HCT116 (cell line): ENCODE measurements around the gene PGRMC1. TPM values are rescaled to one million over a fixed set of nuclear protein-coding genes. Genes with fewer than 3 reads are reported as not detected.

Experiments
- ATAC-seq: fragments of 200-7000 bp; cut with Tn5 transposase; 2 replicates; pipeline ENCODE4 v1.9.1; 2020; ENCODE audit warnings: mild to moderate bottlenecking, moderate library complexity
- BruUV-seq: library from RNA; stranded (reverse); fragments of 400-500 nt; replicated peaks from 2 replicates; lab custom pipeline; 2021; lab: Mats Ljungman, UMichigan
- CTCF ChIA-PET: fragments of 300-600 bp; sonication (Branson Sonifier 250); formaldehyde crosslinking; loops from one replicate; lab custom pipeline; 2021; ENCODE audit warnings: antibody characterized with exemption; lab: Charles Lee
- POLR2A ChIA-PET: fragments of 300-600, 350-600 bp; sonication (Branson Sonifier 250); formaldehyde crosslinking; loops from one replicate; lab custom pipeline; 2021; ENCODE audit warnings: antibody characterized with exemption; lab: Charles Lee
- RAD21 ChIA-PET, 2 experiments: fragments of 300-600 bp; sonication (Branson Sonifier 250); formaldehyde crosslinking; loops; one replicate each; lab custom pipeline; 2023; ENCODE audit warnings: low total read pairs in 2 of 2; ENCODE audit not compliant: uncharacterized antibody in 2 of 2, unreplicated experiment in 2 of 2, low non-redundant PET in 1 of 2; lab: Charles Lee
- DNase-seq: peaks from one replicate; pipeline ENCODE4 v3.0.0-alpha.2; 2010; ENCODE audit warnings: low read depth, low spot score
- H2AFZ ChIP-seq: fragments of 200-600 bp; shearing (Covaris generic), sonication (generic); 2 replicates; pipeline ENCODE4 v1.6.1; 2017; ENCODE audit warnings: low read depth, mixed run types, mixed read lengths, antibody characterized with exemption, low read length; ENCODE audit not compliant: poor library complexity, severe bottlenecking
- H3K27ac ChIP-seq: 2 replicates; pipeline ENCODE4 v1.5.1; 2012; ENCODE audit warnings: low read depth, low read length
- H3K27me3 ChIP-seq: fragments of 200-600 bp; sonication (generic); 2 replicates; pipeline ENCODE4 v1.6.1; 2016; ENCODE audit warnings: mixed run types, low read length, mixed read lengths; ENCODE audit not compliant: insufficient read depth
- H3K36me3 ChIP-seq, 2 experiments: fragments of 200-500 bp in 1 of 2; fragments of 200-600 bp in 1 of 2; sonication (Bioruptor generic) in 1 of 2; sonication (generic) in 1 of 2; 2 replicates each; pipeline versions ENCODE4 v1.5.1 to v1.6.1; 2014 to 2016; ENCODE audit warnings: low read length in 2 of 2, inconsistent platforms in 1 of 2, mixed read lengths in 1 of 2, mixed run types in 1 of 2; ENCODE audit not compliant: insufficient read depth in 2 of 2, control insufficient read depth in 1 of 2
- H3K4me1 ChIP-seq, 2 experiments: fragments of 200-600 bp in 1 of 2; sonication (generic) in 1 of 2; 2 replicates each; pipeline versions ENCODE4 v1.5.1 to v1.6.1; 2012 to 2017; ENCODE audit warnings: low read length in 2 of 2, inconsistent platforms in 1 of 2, mild to moderate bottlenecking in 1 of 2, mixed read lengths in 1 of 2, mixed run types in 1 of 2, moderate library complexity in 1 of 2; ENCODE audit not compliant: insufficient read depth in 2 of 2, control insufficient read depth in 1 of 2
- H3K4me2 ChIP-seq: fragments of 200-600 bp; sonication (generic); 2 replicates; pipeline ENCODE4 v1.6.1; 2017; ENCODE audit warnings: mixed run types, low read length, mixed read lengths
- H3K4me3 ChIP-seq, 2 experiments: fragments of 200-600 bp in 1 of 2; sonication (generic) in 1 of 2; replicated peaks in 1 of 2; 2 replicates each; pipeline ENCODE4 v1.5.1; 2011 to 2016; ENCODE audit warnings: low read length in 2 of 2, control low read depth in 1 of 2, low read depth in 1 of 2, mild to moderate bottlenecking in 1 of 2, mixed read lengths in 1 of 2, mixed run types in 1 of 2
- H3K79me2 ChIP-seq: fragments of 200-600 bp; sonication (generic); 2 replicates; pipeline ENCODE4 v1.6.1; 2017; ENCODE audit warnings: mild to moderate bottlenecking, mixed run types, low read length, moderate library complexity, mixed read lengths; ENCODE audit not compliant: insufficient read depth
- H3K9ac ChIP-seq: fragments of 200-600 bp; sonication (generic); 2 replicates; pipeline ENCODE4 v1.6.1; 2016; ENCODE audit warnings: low read length, mixed read lengths
- H3K9me2 ChIP-seq: fragments of 200-600 bp; sonication (generic), shearing (Covaris generic); 2 replicates; pipeline ENCODE4 v1.6.1; 2017; ENCODE audit warnings: mixed run types, mild to moderate bottlenecking, moderate library complexity; ENCODE audit not compliant: insufficient read depth
- H3K9me3 ChIP-seq, 2 experiments: fragments of 200-500 bp in 1 of 2; fragments of 200-600 bp in 1 of 2; sonication (Bioruptor generic) in 1 of 2; sonication (generic) in 1 of 2; 2 replicates each; pipeline ENCODE4 v1.6.1; 2014 to 2017; ENCODE audit warnings: low read length in 2 of 2, mixed read lengths in 2 of 2, inconsistent platforms in 1 of 2, low read depth in 1 of 2, mild to moderate bottlenecking in 1 of 2, mixed run types in 1 of 2, moderate library complexity in 1 of 2; ENCODE audit not compliant: control insufficient read depth in 1 of 2, insufficient read depth in 1 of 2
- H4K20me1 ChIP-seq: fragments of 200-600 bp; sonication (generic), shearing (Covaris generic); 2 replicates; pipeline ENCODE4 v1.6.1; 2017; ENCODE audit warnings: mixed run types, mild to moderate bottlenecking, moderate library complexity; ENCODE audit not compliant: insufficient read depth
- ATF3 ChIP-seq: IDR thresholded peaks from 2 replicates; pipeline ENCODE4 v1.6.1; 2012
- EZH2phosphoT487 ChIP-seq: fragments of 200-600 bp; IDR thresholded peaks from 2 replicates; pipeline ENCODE4 v1.6.1; 2018; ENCODE audit warnings: antibody characterized with exemption, borderline replicate concordance
- POLR2AphosphoS5 ChIP-seq: IDR thresholded peaks from 2 replicates; pipeline ENCODE4 v1.6.1; 2011; ENCODE audit warnings: mild to moderate bottlenecking, low read depth, low read length, moderate library complexity
- SRF ChIP-seq: IDR thresholded peaks from 2 replicates; pipeline ENCODE4 v1.6.1; 2012; ENCODE audit warnings: low read depth
- YY1 ChIP-seq: IDR thresholded peaks from 2 replicates; pipeline ENCODE4 v1.6.1; 2011; ENCODE audit warnings: low read length, low read depth, moderate library complexity, mild to moderate bottlenecking; ENCODE audit not compliant: insufficient replicate concordance; ENCODE audit errors: extremely low read depth
- ZFX ChIP-seq: fragments of 450-650 bp; IDR thresholded peaks from 2 replicates; pipeline ENCODE4 v1.6.1; 2017
- ZNF274 ChIP-seq: fragments of 200-500 bp; sonication (Bioruptor generic); IDR thresholded peaks from 2 replicates; pipeline ENCODE4 v1.6.1; 2014; ENCODE audit warnings: mild to moderate bottlenecking, low read depth, low read length, inconsistent platforms
- intact Hi-C: fragments of 100-400 bp; cut with micrococcal nuclease; formaldehyde crosslinking; loops from 2 replicates; pipeline ENCODE4 v1.10.0; 2022
- total RNA-seq: library from RNA; stranded (reverse); gene quantifications from one replicate; pipeline ENCODE4 v1.2.1, GENCODE V29; 2021; ENCODE audit not compliant: unreplicated experiment
- TF ChIP-seq, protein P1 (sequence below), 3 experiments: fragments of 200-600 bp in 1 of 3; sonication (generic) in 1 of 3; IDR thresholded peaks in 2 of 3; conservative IDR thresholded peaks in 1 of 3; 2 replicates each; pipeline ENCODE4 v1.5.1; 2012 to 2017; ENCODE audit warnings: low read depth in 2 of 3, low read length in 2 of 3, antibody characterized with exemption in 1 of 3, borderline replicate concordance in 1 of 3, control low read depth in 1 of 3, mild to moderate bottlenecking in 1 of 3, mixed read lengths in 1 of 3, mixed run types in 1 of 3, moderate library complexity in 1 of 3; ENCODE audit not compliant: insufficient read depth in 1 of 3
- TF ChIP-seq, protein P2 (sequence below): IDR thresholded peaks from 2 replicates; pipeline ENCODE4 v1.6.1; 2011; ENCODE audit warnings: mild to moderate bottlenecking, low read length, moderate library complexity; ENCODE audit not compliant: insufficient replicate concordance; ENCODE audit errors: extremely low read depth

Gene PGRMC1
- total RNA-seq, 1 experiment from 2014 or later = 81.6 TPM

GRCh38 chrX:119226446-119226845 is 9.6 kb upstream of the PGRMC1 start:
- BruUV-seq = no TSS peak
- TF ChIP-seq ZFX (no peak), EZH2phosphoT487 (no peak), YY1 (no peak), ATF3 (no peak), SRF (no peak), ZNF274 (no peak), POLR2AphosphoS5 (no peak)
- TF ChIP-seq, protein P1, sequence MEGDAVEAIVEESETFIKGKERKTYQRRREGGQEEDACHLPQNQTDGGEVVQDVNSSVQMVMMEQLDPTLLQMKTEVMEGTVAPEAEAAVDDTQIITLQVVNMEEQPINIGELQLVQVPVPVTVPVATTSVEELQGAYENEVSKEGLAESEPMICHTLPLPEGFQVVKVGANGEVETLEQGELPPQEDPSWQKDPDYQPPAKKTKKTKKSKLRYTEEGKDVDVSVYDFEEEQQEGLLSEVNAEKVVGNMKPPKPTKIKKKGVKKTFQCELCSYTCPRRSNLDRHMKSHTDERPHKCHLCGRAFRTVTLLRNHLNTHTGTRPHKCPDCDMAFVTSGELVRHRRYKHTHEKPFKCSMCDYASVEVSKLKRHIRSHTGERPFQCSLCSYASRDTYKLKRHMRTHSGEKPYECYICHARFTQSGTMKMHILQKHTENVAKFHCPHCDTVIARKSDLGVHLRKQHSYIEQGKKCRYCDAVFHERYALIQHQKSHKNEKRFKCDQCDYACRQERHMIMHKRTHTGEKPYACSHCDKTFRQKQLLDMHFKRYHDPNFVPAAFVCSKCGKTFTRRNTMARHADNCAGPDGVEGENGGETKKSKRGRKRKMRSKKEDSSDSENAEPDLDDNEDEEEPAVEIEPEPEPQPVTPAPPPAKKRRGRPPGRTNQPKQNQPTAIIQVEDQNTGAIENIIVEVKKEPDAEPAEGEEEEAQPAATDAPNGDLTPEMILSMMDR (IDR thresholded peaks at IDR 0.05 in 2 of 3, conservative IDR thresholded peaks at IDR 0.05 in 1 of 3; ENCODE audit: borderline replicate concordance in 1 of 3, insufficient read depth in 1 of 3, low read depth in 2 of 3, low read length in 2 of 3) = no peak
- TF ChIP-seq, protein P2, sequence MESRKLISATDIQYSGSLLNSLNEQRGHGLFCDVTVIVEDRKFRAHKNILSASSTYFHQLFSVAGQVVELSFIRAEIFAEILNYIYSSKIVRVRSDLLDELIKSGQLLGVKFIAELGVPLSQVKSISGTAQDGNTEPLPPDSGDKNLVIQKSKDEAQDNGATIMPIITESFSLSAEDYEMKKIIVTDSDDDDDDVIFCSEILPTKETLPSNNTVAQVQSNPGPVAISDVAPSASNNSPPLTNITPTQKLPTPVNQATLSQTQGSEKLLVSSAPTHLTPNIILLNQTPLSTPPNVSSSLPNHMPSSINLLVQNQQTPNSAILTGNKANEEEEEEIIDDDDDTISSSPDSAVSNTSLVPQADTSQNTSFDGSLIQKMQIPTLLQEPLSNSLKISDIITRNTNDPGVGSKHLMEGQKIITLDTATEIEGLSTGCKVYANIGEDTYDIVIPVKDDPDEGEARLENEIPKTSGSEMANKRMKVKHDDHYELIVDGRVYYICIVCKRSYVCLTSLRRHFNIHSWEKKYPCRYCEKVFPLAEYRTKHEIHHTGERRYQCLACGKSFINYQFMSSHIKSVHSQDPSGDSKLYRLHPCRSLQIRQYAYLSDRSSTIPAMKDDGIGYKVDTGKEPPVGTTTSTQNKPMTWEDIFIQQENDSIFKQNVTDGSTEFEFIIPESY = no peak
- TF ChIP-seq, all 23 proteins: peak for 0
- Histone ChIP-seq H3K4me2 (no peak overlapping the region), H3K4me3 (no peak overlapping the region), H4K20me1 (no peaks in the 10 kb centered on the region), H3K27ac (no peak overlapping the region), H3K36me3 (no peaks in the 10 kb centered on the region), H3K4me1 (no peaks in the 10 kb centered on the region; a peak in 1 of 4 replicates), H3K9me3 (no peaks in the 10 kb centered on the region), H3K9ac (no peak overlapping the region), H2AFZ (no peak overlapping the region), H3K27me3 (no peaks in the 10 kb centered on the region), H3K9me2 (no peaks in the 10 kb centered on the region), H3K79me2 (no peaks in the 10 kb centered on the region)
- ChIA-PET RAD21 (no interaction called here), CTCF (no interaction called here), POLR2A (no interaction called here)
- intact Hi-C loops = no loop called here
- no peak for ATAC-seq
- DNase-seq = no peak
